Ovary (tissue), 9 donors: Measurements from ENCODE around the gene TMEM151B. TPM values are rescaled to one million over a fixed set of nuclear protein-coding genes. Genes with fewer than 3 reads are reported as not detected.
"Not testable (repeated sequence)": the region's sequence is repeated elsewhere in the genome, so short reads cannot be mapped to it uniquely, and the experiment has no call there.

Experiments
- DNase-seq, 5 donors: peaks; one replicate each; pipeline ENCODE4 v3.0.0-alpha.2; 2019 to 2020
- H3K27ac ChIP-seq, 2 donors: fragments of 200-600 bp; one replicate each; pipeline versions ENCODE4 v1.5.1 to v1.8.0; 2019 to 2022
- H3K27me3 ChIP-seq: fragments of 200-600 bp; one replicate; pipeline ENCODE4 v1.8.0; 2022
- H3K36me3 ChIP-seq: fragments of 200-600 bp; sonication (generic); one replicate; pipeline ENCODE4 v1.5.1; 2019
- H3K4me1 ChIP-seq: one replicate; pipeline ENCODE4 v1.8.1; 2013; ENCODE audit warnings: mild to moderate bottlenecking, moderate library complexity; ENCODE audit not compliant: insufficient read depth
- H3K4me3 ChIP-seq: fragments of 200-600 bp; sonication (generic); one replicate; pipeline ENCODE4 v1.5.1; 2017
- H3K9me3 ChIP-seq, 2 donors: fragments of 200-600 bp in 1 of 2; sonication (generic) in 1 of 2; one replicate each; pipeline versions ENCODE4 v1.5.1 to v1.8.1; 2013 to 2019; ENCODE audit warnings: mild to moderate bottlenecking in 1 of 2, moderate library complexity in 1 of 2
- EP300 ChIP-seq: sonication (generic); formaldehyde crosslinking; IDR thresholded peaks from one replicate; pipeline ENCODE4 v1.6.1; 2017; ENCODE audit warnings: antibody characterized with exemption
- POLR2A ChIP-seq: fragments of 450-650 bp; IDR thresholded peaks from one replicate; pipeline ENCODE4 v1.6.1; 2017; ENCODE audit warnings: antibody characterized with exemption, mild to moderate bottlenecking, moderate library complexity
- WGBS, 3 donors: extraction: QIAGEN DNeasy Blood & Tissue Kit in 1 of 3; methylation state at CpG; one replicate each; pipeline versions ENCODE4 v1.1.5 to v1.1.7; 2013 to 2017; 5-methylcytosine and 5-hydroxymethylcytosine counted together
- intact Hi-C, 4 donors: fragments of 100-400 bp; cut with DNase I; formaldehyde crosslinking; loops; one replicate each; pipeline versions ENCODE4 v1.11.0 to v1.15.1; 2022 to 2023
- polyA plus RNA-seq, 2 donors: library from polyadenylated mRNA; stranded (reverse); fragments of 200-250 nt in 1 of 2; fragments of 350-450 nt in 1 of 2; fragmentation: Illumina TruSeq in 1 of 2; extraction: RNeasy Lipid Tissue Mini Kit (QIAGEN cat#74804) in 1 of 2; gene quantifications; one replicate each; pipeline ENCODE4 v1.2.3, GENCODE V29; 2013 to 2014
- total RNA-seq, 7 donors: library from RNA; depleted of rRNA in 2 of 7; stranded (reverse); fragments of >200 nt in 2 of 7; fragmentation: NEBNext Ultra II Directional in 3 of 7; extraction: Animal tissue kit (Norgen Biotek cat#: 25700) in 3 of 7; gene quantifications; one replicate each; pipeline versions ENCODE4 v1.1.0 to v1.2.4, GENCODE V29; 2016 to 2023
- TF ChIP-seq, protein P1 (sequence below), 3 donors: fragments of 450-650 bp in 2 of 3; fragments of 200-600 bp in 1 of 3; IDR thresholded peaks; one replicate each; pipeline versions ENCODE4 v1.5.1 to v1.8.0; 2016 to 2022; ENCODE audit warnings: antibody characterized with exemption in 3 of 3, mild to moderate bottlenecking in 1 of 3
- donor health status: DM: no; HTN: no; CAD: no; lungs with moderate emphysema.
- donor health status: DM: no; HTN: no; CAD: no.
- donor health status: Bipolar disorder and iron deficiency.
- donor health status: DM: yes; HTN: yes; CAD: no.
- donor health status: DM: no; HTN: no; CAD: no.
- donor health status: DM: yes; HTN: yes; CAD: no.

Gene TMEM151B
- total and polyA plus RNA-seq, 9 donors, result under 0.01 to 0.12 (median 0.05) TPM; not detected in 4

DNA sequence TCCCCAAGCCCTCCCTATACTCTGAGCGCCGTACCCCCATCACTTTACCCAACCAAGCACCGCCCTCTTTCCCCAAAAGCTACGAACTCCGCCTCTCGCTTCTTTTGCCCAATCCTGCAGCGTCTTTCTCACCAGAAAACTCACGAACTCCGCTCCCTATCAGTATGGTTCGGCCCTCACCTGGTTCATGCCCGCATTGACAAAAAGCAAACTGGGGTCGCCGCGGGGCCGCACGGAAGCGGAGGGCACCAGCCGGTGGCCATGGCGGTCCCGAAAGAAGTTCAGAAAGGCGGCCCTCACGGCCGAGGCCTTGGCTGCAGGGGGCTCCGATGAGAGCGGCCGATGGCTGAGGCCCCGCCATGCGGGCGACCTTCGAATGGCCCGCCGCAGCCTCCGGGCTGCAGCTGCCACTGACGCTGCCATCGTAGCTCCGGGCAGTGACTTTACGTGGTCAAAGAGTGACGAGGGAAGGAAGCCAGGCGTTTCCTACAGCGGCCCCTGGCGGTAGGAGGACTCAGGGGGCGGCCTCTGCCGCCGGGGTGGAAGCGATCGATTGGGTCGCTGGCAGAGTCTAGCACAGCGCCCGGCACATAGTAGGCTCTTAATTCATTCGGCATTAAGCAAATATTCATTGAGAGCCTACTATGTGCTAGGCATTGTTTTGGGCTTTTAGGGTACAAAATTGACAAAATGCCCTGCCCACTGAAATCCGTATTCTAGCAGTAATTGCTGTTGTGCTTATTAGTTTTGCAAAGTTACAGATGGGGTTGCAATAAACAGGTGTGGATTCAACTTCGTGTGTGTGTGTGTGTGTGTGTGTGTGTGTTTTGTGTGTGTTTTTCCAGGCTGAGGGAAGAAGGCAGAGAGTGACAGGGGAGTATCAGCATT, 42.9 kb downstream of the TMEM151B start, which contains the start of gene AARS2:
Gene AARS2 (minus strand): TSS at position 447 of the 888 bp plus-strand sequence. CDS start 24 bp downstream, at position 423.
- no peaks in the 10 kb centered on the region for H3K27me3 ChIP-seq
- H3K4me3 ChIP-seq, result peak within 1 kb of the TSS; percentile 82
- TF ChIP-seq POLR2A (peak; percentile 45), EP300 (no peak)
- TF ChIP-seq, protein P1, sequence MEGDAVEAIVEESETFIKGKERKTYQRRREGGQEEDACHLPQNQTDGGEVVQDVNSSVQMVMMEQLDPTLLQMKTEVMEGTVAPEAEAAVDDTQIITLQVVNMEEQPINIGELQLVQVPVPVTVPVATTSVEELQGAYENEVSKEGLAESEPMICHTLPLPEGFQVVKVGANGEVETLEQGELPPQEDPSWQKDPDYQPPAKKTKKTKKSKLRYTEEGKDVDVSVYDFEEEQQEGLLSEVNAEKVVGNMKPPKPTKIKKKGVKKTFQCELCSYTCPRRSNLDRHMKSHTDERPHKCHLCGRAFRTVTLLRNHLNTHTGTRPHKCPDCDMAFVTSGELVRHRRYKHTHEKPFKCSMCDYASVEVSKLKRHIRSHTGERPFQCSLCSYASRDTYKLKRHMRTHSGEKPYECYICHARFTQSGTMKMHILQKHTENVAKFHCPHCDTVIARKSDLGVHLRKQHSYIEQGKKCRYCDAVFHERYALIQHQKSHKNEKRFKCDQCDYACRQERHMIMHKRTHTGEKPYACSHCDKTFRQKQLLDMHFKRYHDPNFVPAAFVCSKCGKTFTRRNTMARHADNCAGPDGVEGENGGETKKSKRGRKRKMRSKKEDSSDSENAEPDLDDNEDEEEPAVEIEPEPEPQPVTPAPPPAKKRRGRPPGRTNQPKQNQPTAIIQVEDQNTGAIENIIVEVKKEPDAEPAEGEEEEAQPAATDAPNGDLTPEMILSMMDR (IDR thresholded peaks at IDR 0.05), result peak; percentile 85 to 99 (median 89)
- DNase-seq, result peak; percentile 80 to 92 (median 89)
- H3K9me3 ChIP-seq, result no peaks in the 10 kb centered on the region
- H3K4me1 ChIP-seq, result peaks cover 5% of the 10 kb centered on the region
- intact Hi-C loops, result no loop called here
- H3K27ac ChIP-seq, result peak within 1 kb of the TSS; percentile 70 to 76
- H3K36me3 ChIP-seq, result no peaks in the 10 kb centered on the region
- 1 to 3% (median 2%) methylated on average over 52 of the region's 52 CpGs for WGBS, 3 donors

DNA sequence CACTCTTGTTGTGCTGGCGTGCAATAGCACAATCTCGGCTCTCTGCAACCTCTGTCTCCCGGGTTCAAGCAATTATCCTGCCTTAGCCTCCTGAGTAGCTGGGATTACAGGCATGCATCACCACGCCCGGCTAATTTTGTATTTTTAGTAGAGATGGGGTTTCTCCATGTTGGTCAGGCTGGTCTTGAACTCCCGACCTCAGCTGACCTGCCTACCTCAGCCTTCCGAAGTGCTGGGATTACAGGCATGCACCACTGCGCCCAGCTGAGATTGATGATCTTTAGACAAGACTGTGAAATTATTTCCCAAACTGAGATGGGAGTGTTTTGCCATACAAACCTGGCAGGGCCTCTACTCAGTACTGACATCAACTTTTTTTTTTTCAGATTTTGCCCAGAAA, 44.4 kb downstream of the TMEM151B start:
- WGBS, 3 donors, result 65 to 88% (median 84%) methylated on average over 8 of the region's 8 CpGs

DNA sequence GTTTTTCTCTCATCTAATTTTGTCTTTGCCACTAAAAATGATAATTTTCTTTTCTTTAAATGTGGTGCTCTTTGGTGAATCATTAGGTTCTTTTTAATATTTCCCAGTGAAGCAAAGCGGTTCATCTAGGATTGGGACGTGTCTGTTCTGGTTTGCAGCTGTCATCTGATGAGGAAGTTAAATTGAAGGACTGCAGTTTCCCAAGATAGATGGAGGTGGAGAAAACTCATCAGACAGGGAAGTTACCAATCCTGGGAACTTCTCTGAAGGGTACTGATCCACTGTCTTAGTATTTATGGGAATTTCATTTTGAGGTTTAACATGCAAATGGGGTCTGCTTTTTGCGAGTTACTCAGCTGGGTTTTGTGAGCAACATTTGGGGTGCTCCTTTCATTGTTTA, 45.3 kb downstream of the TMEM151B start:
- Histone ChIP-seq H3K27me3 (no peaks in the 10 kb centered on the region), H3K36me3 (no peaks in the 10 kb centered on the region), H3K4me1 (peaks cover 5% of the 10 kb centered on the region), H3K9me3 (no peaks in the 10 kb centered on the region), H3K27ac (no peak overlapping the region), H3K4me3 (no peak overlapping the region)
- no peak for DNase-seq
- intact Hi-C loops, result no loop called here
- TF ChIP-seq POLR2A (no peak), EP300 (no peak)
- TF ChIP-seq, protein P1 (IDR thresholded peaks at IDR 0.05), result no peak
- 79 to 84% (median 81%) methylated on average over 3 of the region's 3 CpGs for WGBS, 3 donors

More for the DNA sequence above, 44.4 kb downstream of the TMEM151B start:
- H3K4me3 ChIP-seq, H3K9me3 ChIP-seq, H3K27ac ChIP-seq, intact Hi-C loops, H3K27me3 ChIP-seq, DNase-seq, H3K4me1 ChIP-seq, H3K36me3 ChIP-seq: not testable (repeated sequence)

DNA sequence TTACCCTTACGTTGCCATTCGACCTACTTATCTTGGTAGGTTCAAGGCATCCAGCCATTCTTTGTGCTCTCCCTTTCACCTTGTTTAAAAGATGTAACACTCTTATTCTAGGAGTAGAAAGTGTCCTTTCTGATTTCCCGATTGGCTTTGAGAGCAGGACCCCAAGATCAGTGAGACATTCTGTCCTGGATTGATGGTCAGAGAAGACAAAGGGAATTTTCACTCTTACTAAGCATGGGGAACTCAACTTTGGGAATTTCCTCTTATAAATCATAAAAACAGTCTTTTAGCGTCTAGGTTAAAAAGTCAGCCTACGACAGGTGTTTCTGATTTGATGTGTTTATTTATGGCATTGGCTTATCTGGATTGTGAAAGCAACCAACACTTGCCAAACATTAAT, 45.7 kb downstream of the TMEM151B start:
- WGBS, 3 donors, result 72 to 75% (median 74%) methylated on average over 5 of the region's 5 CpGs
- intact Hi-C loops, result no loop called here
- Histone ChIP-seq H3K9me3 (no peaks in the 10 kb centered on the region), H3K36me3 (no peaks in the 10 kb centered on the region), H3K27me3 (no peaks in the 10 kb centered on the region), H3K4me3 (no peak overlapping the region), H3K4me1 (peaks cover 5% of the 10 kb centered on the region), H3K27ac (no peak overlapping the region)
- TF ChIP-seq, protein P1 (IDR thresholded peaks at IDR 0.05), result no peak
- TF ChIP-seq POLR2A (no peak), EP300 (no peak)
- no peak for DNase-seq

DNA sequence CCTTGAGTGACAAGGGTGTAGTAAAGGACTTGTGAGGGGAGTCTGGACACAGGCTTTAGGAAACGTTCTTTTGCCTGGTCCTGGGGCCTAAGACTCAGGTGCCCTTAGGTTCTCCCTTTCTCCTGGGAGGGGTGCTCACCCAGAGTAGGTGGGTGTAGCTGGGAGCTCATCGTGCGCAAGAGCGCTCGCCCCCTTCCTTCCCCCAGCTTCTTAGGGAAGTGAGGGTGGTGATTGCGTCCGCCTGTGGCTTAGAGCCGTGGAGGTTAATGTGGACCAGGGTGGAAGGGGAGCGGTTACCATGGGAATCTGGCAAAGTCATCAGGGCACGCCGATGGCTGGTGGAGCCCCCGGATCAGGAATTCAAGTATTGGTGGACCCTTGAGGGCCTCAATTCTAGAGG, 46.2 kb downstream of the TMEM151B start:
- intact Hi-C loops, result no loop called here
- no peak for DNase-seq
- H3K4me1 ChIP-seq, result peaks cover 5% of the 10 kb centered on the region
- H3K36me3 ChIP-seq, result no peaks in the 10 kb centered on the region
- no peaks in the 10 kb centered on the region for H3K9me3 ChIP-seq
- TF ChIP-seq, protein P1 (IDR thresholded peaks at IDR 0.05), result no peak
- TF ChIP-seq POLR2A (no peak), EP300 (no peak)
- H3K27me3 ChIP-seq, result no peaks in the 10 kb centered on the region
- no peak overlapping the region for H3K27ac ChIP-seq
- WGBS, 3 donors, result 80 to 85% (median 81%) methylated on average over 12 of the region's 12 CpGs
- H3K4me3 ChIP-seq, result no peak overlapping the region

DNA sequence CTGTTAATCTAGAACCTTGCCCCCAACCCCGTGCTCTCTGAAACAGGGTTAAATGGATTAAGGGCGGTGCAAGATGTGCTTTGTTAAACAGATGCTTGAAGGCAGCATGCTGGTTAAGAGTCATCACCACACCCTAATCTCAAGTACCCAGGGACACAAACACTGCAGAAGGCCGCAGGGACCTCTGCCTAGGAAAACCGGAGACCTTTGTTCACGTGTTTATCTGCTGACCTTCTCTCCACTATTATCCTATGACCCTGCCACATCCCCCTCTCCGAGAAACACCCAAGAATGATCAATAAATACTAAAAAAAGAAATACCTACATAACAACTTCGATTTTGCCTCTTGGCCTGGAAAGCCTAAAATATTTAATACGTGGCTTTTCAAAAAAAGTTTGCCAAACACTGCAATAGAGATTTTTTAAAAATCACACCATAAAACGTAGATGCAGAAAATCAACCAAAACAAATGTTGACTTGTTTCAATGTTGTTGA, 46.9 kb downstream of the TMEM151B start:
- H3K9me3 ChIP-seq, H3K27ac ChIP-seq, intact Hi-C loops, H3K4me1 ChIP-seq, H3K36me3 ChIP-seq, H3K27me3 ChIP-seq, DNase-seq, H3K4me3 ChIP-seq: not testable (repeated sequence)
- 71 to 79% (median 75%) methylated on average over 9 of the region's 9 CpGs for WGBS, 3 donors
